Heart left ventricle (tissue), 16 donors: Measurements from ENCODE around the gene AKNA. TPM values are rescaled to one million over a fixed set of nuclear protein-coding genes. Genes with fewer than 3 reads are reported as not detected.

Experiments used
- ATAC-seq, 4 donors: fragments of 200-7000 bp; cut with Tn5 transposase; one replicate each; pipeline ENCODE4 v1.9.1; 2020 to 2022; ENCODE audit warnings: moderate library complexity in 4 of 4, mild to moderate bottlenecking in 3 of 4, moderate number of reproducible peaks in 1 of 4
- DNase-seq, 5 donors: peaks; one replicate each; pipeline ENCODE4 v3.0.0-alpha.2; 2020
- H3K27ac ChIP-seq, 12 donors: fragments of 200-600 bp; sonication (generic) in 4 of 12; one replicate each; pipeline versions ENCODE4 v1.5.0 to v1.8.0; 2016 to 2022; ENCODE audit warnings: mild to moderate bottlenecking in 2 of 12
- H3K27me3 ChIP-seq, 9 donors: fragments of 200-600 bp; sonication (generic) in 2 of 9; one replicate each; pipeline versions ENCODE4 v1.5.1 to v1.8.0; 2016 to 2022; ENCODE audit warnings: mild to moderate bottlenecking in 3 of 9
- H3K36me3 ChIP-seq, 9 donors: fragments of 200-600 bp; sonication (generic) in 2 of 9; one replicate each; pipeline versions ENCODE4 v1.5.0 to v1.8.0; 2018 to 2022; ENCODE audit warnings: mild to moderate bottlenecking in 2 of 9
- H3K4me1 ChIP-seq, 12 donors: fragments of 200-600 bp; sonication (generic) in 4 of 12; one replicate each; pipeline versions ENCODE4 v1.5.0 to v1.8.0; 2016 to 2022; ENCODE audit warnings: mild to moderate bottlenecking in 3 of 12
- H3K4me3 ChIP-seq, 12 donors: fragments of 200-600 bp; sonication (generic) in 4 of 12; one replicate each; pipeline versions ENCODE4 v1.5.0 to v1.8.0; 2017 to 2022; ENCODE audit warnings: mild to moderate bottlenecking in 9 of 12, moderate library complexity in 4 of 12
- H3K9me3 ChIP-seq, 12 donors: fragments of 200-600 bp; sonication (generic) in 4 of 12; one replicate each; pipeline versions ENCODE4 v1.5.0 to v1.8.0; 2016 to 2022; ENCODE audit warnings: mild to moderate bottlenecking in 1 of 12
- POLR2A ChIP-seq, 2 donors: fragments of 450-650 bp; IDR thresholded peaks; one replicate each; pipeline ENCODE4 v1.6.1; 2017; ENCODE audit warnings: antibody characterized with exemption in 2 of 2, mild to moderate bottlenecking in 2 of 2, moderate library complexity in 2 of 2
- WGBS, 4 donors: extraction: QIAGEN DNeasy Blood & Tissue Kit in 2 of 4; methylation state at CpG; one replicate each; pipeline versions ENCODE4 v1.1.5 to v1.1.7; 2013 to 2018; 5-methylcytosine and 5-hydroxymethylcytosine counted together
- intact Hi-C, 10 donors: fragments of 100-400 bp; cut with DNase I; formaldehyde crosslinking; loops; one replicate each; pipeline versions ENCODE4 v1.11.1 to v1.14.2; 2022
- polyA plus RNA-seq, 2 donors: library from polyadenylated mRNA; stranded (reverse); fragments of 200-250 nt; gene quantifications; one replicate each; pipeline ENCODE4 v1.2.3, GENCODE V29; 2013
- total RNA-seq, 9 donors: library from RNA; depleted of rRNA in 2 of 9; stranded (reverse); fragments of >200 nt in 2 of 9; fragmentation: NEBNext Ultra II Directional in 3 of 9; extraction: Animal tissue kit (Norgen Biotek cat#: 25700) in 3 of 9; gene quantifications; one replicate each; pipeline versions ENCODE4 v1.1.0 to v1.2.4, GENCODE V29; 2016 to 2023
- TF ChIP-seq, protein P1 (sequence below), 12 donors: fragments of 200-600 bp; sonication (generic) in 4 of 12; IDR thresholded peaks; one replicate each; pipeline versions ENCODE4 v1.5.0 to v1.8.0; 2018 to 2022; ENCODE audit warnings: antibody characterized with exemption in 12 of 12, mild to moderate bottlenecking in 5 of 12
- donor health status: ischemic (EF 13 %, LVEDD 7.1; RV severe dilation, severe dysfunction).
- donor health status: healthy with polysubstance abuse.
- donor health status: DM: no; HTN: yes; CAD: no.
- donor health status: DM: no; HTN: no; CAD: no.
- donor health status: ischemic (EF 25% LVEDD 6.9; RV normal size, moderate dysfunction).
- donor health status: ischemic (EF 25% LVEDD 5.7; RV mildly dilated, moderate dysfunction).
- donor health status: healthy.
- donor health status: DM: yes; HTN: yes; CAD: no.
- donor health status: ischemic (EF 35%, LVEDD 5.7; RV mildly dilated, moderate dysfunction).
- donor health status: nonischemic (EF 11% LVEDD 7.7; RV severe dilation, severe dysfunction).
- donor health status: DM: yes; HTN: yes; CAD: no.
- donor health status: PGD.
- donor health status: ischemic (EF 29% LVEDD 5.4; RV normal size, mild dysfunction).
- donor health status: nonischemic (EF 23%, LVEDD 6.1; RV moderate dilation, normal function).

AKNA gene
- total and polyA plus RNA-seq, 11 donors = 2.5 to 30.8 (median 4.4) TPM

DNA sequence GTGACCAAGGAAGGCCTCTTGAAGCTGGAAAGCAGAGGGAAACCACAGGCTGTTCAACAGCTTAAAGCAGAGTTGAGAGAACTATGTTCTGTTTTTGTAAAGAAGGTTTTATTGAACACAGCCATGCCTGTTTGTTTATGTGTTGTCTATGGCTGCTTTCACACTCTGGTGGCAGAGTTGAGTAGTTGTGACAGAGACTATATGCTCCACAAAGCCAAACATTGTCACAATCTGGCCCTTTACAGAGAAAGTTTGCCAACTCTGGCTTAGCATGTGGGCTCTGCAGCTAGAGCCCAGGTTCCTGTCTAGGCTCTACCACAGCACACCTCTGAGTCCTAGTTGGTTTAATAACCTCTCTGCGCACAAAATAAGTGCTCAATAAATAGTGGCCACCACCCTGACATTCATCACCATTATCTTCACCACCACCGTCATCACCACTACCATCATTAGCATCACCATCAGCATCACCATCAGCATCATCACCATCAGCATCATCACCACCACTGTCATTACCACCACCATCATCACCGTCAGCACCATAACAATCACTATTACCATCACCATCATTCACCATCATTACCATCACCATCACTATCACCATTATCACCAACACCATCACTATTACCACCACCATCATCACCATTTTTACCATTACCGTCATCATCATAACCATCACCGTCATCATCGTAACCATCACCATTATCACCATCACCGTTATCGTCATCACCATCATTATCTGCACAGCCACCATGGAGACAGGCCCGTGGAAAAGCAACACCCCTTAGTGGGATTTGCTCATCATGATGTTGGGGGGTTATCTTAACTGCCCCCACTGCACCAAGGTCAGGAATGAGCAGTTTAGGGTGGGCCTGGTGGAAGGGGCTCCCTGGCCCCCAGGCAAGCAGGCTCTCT lies 18.3 kb downstream of the AKNA start:
- TF ChIP-seq, protein P1, sequence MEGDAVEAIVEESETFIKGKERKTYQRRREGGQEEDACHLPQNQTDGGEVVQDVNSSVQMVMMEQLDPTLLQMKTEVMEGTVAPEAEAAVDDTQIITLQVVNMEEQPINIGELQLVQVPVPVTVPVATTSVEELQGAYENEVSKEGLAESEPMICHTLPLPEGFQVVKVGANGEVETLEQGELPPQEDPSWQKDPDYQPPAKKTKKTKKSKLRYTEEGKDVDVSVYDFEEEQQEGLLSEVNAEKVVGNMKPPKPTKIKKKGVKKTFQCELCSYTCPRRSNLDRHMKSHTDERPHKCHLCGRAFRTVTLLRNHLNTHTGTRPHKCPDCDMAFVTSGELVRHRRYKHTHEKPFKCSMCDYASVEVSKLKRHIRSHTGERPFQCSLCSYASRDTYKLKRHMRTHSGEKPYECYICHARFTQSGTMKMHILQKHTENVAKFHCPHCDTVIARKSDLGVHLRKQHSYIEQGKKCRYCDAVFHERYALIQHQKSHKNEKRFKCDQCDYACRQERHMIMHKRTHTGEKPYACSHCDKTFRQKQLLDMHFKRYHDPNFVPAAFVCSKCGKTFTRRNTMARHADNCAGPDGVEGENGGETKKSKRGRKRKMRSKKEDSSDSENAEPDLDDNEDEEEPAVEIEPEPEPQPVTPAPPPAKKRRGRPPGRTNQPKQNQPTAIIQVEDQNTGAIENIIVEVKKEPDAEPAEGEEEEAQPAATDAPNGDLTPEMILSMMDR (IDR thresholded peaks at IDR 0.05) = no peak
- TF ChIP-seq POLR2A (IDR thresholded peaks at IDR 0.05) = no peak
- intact Hi-C loops = no loop called here
- WGBS, 4 donors = 91 to 96% (median 93%) methylated on average over 9 of the region's 9 CpGs
- peak overlapping the region in 1 of 12 donors; percentile 84 for H3K27ac ChIP-seq
- H3K27me3 ChIP-seq = no peaks in the 10 kb centered on the region
- no peaks in the 10 kb centered on the region for H3K9me3 ChIP-seq
- ATAC-seq = no peak
- no peak overlapping the region for H3K4me3 ChIP-seq
- no peak for DNase-seq
- peaks cover 0 to 80% (median 40%) of the 10 kb centered on the region in 9 donors for H3K36me3 ChIP-seq
- H3K4me1 ChIP-seq = peaks cover 0 to 100% (median 13%) of the 10 kb centered on the region in 12 donors

DNA sequence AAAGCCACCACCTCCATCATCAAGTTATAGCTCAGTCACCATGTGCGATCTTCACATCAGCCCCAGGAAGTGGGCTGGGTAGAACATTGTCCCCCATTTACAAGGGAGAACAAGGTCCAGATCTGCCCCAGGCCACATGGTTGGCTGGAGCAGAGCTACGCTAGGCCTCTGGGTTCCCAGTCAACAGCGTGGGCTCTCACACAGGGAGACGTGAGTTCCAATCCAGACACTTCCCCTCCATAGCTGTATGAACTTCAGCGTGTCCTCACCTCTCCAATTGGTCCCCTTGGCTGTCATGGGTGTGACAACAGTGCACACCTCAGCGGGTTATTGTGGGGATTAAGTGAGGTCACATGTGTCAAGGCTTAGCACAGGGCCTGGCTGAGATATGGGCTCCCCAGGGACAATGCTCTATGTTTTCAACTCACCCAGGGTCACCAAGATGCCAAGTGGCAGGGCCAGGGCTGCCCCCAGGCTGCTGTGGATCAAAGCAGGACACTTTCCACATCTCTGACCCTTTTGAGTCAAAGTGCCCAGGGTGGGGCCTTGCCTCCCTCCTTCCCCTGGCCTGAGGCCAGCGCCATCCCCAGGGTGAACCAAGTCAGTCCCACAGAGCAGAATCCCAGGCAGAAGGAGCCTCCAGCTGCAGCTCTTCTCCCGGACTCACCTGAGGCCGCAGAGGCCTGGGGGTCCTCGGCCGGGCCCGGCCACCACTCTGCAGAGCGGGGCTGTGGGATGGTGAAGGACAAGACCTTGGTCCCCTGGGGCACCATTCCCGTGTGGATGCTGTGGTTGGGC lies 19.8 kb downstream of the AKNA start:
- peaks cover 0 to 94% (median 11%) of the 10 kb centered on the region in 12 donors for H3K4me1 ChIP-seq
- H3K27me3 ChIP-seq = no peaks in the 10 kb centered on the region
- TF ChIP-seq, protein P1 (IDR thresholded peaks at IDR 0.05) = no peak
- no peak for TF ChIP-seq POLR2A (IDR thresholded peaks at IDR 0.05)
- no peak for DNase-seq
- peak overlapping the region in 3 of 12 donors; percentile 13 to 83 (median 37) for H3K27ac ChIP-seq
- 85 to 93% (median 92%) methylated on average over 6 to 14 of the region's 14 CpGs for WGBS, 4 donors
- no peak for ATAC-seq
- H3K9me3 ChIP-seq = no peaks in the 10 kb centered on the region
- H3K36me3 ChIP-seq = peaks cover 0 to 80% (median 51%) of the 10 kb centered on the region in 9 donors
- intact Hi-C loops = no loop called here
- no peak overlapping the region for H3K4me3 ChIP-seq

DNA sequence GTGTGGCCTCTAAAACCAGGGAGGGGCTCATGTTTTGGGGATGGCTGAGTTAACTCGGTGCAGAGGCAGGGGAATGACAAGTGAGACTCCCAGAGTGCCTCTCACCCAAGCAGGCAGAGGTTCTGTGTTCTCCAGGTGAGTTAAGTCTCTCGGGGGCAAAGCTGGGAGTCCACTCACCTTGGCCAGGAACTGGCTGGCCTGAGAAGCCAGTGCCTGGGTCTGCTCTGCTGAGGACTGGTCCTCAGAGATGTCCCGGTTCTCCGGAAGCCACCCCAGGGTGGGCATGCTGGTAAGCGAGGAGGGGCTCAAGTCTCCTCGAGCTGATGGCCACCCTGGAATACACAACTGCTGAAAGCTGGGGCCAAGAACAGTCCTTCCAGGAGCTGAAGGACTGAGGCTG lies 20.4 kb downstream of the AKNA start:
- no peak for DNase-seq
- H3K27ac ChIP-seq = peak overlapping the region in 3 of 12 donors; percentile 13 to 83 (median 37)
- intact Hi-C loops = no loop called here

More for the DNA sequence above, 20.4 kb downstream of the AKNA start:
- TF ChIP-seq, protein P1 (IDR thresholded peaks at IDR 0.05) = no peak
- TF ChIP-seq POLR2A (IDR thresholded peaks at IDR 0.05) = no peak
- 85 to 100% (median 94%) methylated on average over 4 to 6 of the region's 6 CpGs for WGBS, 4 donors
- Histone ChIP-seq H3K27me3 (no peaks in the 10 kb centered on the region), H3K4me3 (no peak overlapping the region), H3K4me1 (peaks cover 0 to 88% (median 5%) of the 10 kb centered on the region in 12 donors), H3K36me3 (peaks cover 0 to 84% (median 57%) of the 10 kb centered on the region in 9 donors), H3K9me3 (no peaks in the 10 kb centered on the region)
- ATAC-seq = no peak
